NCI-H2029 treated with DMSO at 0.1 percent for 48 hours (cell line): ENCODE results near the gene ACVR2B.

ENCODE experiments used
- DNase-seq: peaks from one replicate; lab custom pipeline; 2025; lab: John Stamatoyannopoulos, UW

Gene ACVR2B

DNA sequence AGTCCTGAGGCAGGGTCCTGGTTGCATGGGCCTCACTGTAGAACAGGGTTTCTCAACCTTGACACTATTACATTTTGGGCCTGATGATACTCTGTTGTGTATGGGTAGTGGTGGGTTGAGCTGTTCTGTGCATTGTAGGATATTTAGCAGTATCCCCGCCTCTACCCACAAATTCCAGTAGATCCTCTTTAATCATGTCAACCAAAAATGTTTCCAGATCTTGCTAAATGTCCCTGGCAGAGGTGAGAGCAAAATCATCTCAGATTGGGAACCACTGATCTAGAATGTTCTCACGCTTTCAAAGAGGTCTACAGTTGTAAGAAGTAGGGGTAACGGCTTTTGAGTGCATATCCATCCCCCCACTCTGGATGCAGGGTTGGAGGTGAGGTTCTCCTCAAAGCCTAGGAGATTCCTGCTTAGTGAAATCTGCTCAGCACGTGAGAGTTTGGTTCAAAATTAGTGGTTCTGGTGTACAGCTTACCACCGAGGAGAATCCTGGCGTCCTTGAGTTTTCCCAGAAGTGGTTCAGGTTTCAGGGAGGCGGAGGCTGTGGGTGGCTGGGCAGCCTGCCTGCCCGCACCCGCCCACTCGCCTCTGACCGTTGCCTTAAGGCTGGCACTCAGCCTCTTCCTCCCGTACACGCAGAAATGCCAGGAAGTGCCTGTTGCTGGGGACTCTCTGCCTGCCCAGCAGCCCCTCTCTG, 5.3 kb downstream of the ACVR2B start:
- peak; percentile 84 for DNase-seq

DNA sequence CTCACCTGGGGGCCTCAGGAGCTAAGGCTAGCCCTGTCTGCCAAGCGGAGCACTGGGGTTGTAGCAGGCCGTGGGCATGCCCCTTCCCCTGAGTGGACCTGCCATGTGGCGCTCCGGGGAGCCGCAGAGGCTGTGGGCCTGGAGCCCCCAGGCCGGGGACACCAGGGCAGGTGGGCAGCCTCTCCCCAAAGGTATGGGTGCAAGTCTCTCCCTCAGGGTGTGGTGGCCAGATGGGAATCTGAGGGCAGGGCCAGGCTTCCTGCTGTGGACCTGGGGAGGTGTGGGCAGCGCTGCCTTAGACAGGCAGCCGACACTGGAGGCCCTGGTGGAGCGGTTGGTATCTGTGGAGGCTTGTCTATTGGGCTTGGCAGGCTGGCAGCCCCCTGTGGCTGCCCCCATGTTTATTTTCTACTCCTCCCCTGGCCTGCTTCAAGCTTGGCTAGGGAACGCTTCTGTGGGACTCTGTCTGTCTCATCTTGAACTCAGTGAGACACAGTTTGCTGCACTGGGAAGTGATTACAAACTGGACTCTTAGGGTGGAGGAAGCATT, 5.9 kb downstream of the ACVR2B start:
- DNase-seq, result no peak

GRCh38 chr3:38460377-38461270, 6.9 kb downstream of the ACVR2B start:
- no peak for DNase-seq

GRCh38 chr3:38465588-38466154, 12.0 kb downstream of the ACVR2B start:
- DNase-seq, result no peak

GRCh38 chr3:38468765-38469164, 15.1 kb downstream of the ACVR2B start:
- DNase-seq, result no peak

DNA sequence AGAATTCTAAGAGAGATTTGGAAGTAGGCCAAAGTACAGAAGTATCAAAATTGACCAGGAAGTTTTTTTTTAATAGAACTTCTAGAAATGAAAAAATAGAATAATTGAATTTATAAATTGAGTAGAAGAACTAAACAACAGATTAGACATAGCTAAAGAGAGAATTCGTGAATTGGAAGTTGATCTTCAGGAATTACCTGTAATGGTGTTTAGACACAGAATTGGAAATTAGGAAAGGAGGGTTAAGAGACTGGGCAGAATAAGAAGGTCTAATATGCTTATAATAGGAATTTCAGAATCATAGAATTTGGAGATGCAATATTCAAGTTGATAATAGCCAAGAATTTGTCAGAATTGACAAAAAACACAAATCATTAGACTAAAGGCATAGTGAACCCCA, 16.2 kb downstream of the ACVR2B start:
- no peak for DNase-seq

DNA sequence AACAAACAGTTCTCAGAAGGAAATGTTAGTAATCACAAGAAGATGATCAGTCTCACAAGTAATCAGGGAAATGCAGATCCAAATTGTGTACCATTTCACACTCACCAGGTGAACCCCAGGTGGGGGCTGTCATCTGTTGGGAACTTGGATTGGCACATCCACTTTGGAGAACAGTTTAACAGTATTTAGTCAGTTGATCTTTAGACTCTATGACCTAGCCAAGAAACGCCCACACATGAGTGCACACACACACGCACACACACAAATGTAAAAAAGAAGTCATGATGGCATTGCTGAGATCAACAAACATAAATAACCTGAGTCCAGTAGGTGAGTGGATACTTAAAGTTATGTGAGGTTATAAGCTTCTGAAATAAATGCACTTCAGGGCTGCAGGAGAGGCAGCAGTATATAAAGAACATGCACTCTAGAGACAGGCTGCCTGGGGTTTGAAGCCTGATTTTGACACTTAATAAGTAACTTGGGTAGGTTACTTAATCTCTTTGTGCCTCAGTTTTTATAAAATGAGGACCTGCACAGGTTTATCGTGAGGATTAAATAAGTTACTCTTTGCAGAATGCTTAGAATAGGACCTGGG, 17.7 kb downstream of the ACVR2B start:
- DNase-seq, result no peak

GRCh38 chr3:38472342-38472741, 18.7 kb downstream of the ACVR2B start:
- DNase-seq, result no peak

GRCh38 chr3:38473229-38473628, 19.5 kb downstream of the ACVR2B start:
- peak; percentile 58 for DNase-seq

DNA sequence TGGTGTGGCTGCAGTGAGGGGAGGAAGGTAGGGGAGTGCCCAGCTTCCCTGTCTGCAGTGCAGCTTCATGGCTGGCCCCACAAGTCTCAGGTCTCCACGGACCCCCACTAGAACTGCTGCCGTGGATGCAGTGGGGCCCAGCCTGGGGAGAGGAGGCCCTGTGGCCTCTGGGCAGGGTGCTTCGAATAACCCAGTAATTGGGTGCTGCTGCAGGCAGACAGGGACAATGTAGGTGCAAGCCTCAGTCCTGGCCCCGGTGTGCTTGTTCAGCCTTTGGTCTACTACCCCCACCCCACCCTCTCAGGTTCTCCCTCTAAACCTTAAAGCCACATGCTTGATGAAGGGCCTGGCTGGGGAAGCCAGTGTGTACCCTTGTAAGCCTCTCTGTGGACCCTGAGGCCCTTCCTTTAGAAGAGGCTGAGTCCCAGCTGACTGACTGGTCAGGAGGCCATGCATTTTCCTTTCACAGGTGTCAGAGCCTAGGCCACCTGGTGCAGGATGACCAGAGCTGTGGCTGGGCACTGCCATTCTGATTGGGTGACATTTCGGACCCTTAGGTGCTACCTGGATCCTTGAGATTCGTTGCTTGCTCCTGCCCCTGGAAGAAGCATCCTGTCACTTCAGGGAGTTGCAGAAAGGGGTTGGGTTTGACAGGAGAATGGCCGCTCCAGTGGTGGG, 21.4 kb downstream of the ACVR2B start:
- DNase-seq, result no peak

- no peak for DNase-seq
These were observed 22.0 kb downstream of the ACVR2B start for GRCh38 chr3:38475716-38476115.

DNA sequence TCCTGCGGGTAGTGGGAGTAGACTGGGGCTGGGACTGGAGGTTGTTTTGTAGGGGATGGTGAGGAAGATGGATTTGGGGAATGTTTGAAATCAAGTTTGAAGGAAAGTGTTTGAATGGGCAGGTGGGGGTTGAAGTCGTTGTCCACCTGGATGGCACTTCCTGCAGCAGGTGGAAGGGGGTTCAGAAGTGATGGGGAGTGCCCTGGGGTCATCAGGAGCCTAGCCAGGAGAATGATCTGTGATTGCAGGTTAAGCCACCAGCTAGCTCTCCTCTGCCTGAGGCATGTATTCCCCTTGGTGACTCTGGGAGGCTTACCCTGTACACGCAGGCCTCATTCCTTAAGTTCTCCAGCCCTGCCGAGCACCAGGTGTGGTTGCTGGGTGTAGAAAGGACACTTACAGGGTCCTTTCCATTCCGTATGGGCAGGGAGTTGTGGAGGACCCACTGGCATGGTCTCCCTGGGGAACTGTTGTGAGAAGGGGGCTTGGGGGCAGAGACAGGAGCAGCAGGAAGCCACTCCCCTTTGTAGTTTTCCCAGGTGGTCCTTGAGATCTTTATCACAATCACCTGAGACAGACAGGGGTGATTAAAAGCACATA, 22.6 kb downstream of the ACVR2B start:
- no peak for DNase-seq

- DNase-seq, result no peak
These were observed 23.5 kb downstream of the ACVR2B start for GRCh38 chr3:38477057-38477820.

DNA sequence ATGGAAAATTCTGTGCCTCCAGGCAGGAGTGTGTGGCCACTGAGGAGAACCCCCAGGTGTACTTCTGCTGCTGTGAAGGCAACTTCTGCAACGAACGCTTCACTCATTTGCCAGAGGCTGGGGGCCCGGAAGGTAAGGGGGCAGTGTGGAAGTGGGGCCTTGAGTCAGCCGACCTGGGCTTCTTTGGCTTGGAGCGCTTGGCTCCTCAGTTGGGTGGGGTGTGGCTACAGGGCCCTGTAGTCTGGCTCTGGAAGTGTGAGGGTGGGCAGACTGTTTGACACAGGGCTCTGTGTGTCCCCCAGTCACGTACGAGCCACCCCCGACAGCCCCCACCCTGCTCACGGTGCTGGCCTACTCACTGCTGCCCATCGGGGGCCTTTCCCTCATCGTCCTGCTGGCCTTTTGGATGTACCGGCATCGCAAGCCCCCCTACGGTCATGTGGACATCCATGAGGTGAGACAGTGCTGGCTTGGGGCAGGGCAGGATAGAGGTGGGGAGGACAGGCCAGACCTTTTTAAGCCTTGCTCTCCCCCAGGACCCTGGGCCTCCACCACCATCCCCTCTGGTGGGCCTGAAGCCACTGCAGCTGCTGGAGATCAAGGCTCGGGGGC, 24.3 kb downstream of the ACVR2B start:
- DNase-seq, result no peak

- no peak for DNase-seq
These were observed 25.2 kb downstream of the ACVR2B start for GRCh38 chr3:38478901-38479300.

DNA sequence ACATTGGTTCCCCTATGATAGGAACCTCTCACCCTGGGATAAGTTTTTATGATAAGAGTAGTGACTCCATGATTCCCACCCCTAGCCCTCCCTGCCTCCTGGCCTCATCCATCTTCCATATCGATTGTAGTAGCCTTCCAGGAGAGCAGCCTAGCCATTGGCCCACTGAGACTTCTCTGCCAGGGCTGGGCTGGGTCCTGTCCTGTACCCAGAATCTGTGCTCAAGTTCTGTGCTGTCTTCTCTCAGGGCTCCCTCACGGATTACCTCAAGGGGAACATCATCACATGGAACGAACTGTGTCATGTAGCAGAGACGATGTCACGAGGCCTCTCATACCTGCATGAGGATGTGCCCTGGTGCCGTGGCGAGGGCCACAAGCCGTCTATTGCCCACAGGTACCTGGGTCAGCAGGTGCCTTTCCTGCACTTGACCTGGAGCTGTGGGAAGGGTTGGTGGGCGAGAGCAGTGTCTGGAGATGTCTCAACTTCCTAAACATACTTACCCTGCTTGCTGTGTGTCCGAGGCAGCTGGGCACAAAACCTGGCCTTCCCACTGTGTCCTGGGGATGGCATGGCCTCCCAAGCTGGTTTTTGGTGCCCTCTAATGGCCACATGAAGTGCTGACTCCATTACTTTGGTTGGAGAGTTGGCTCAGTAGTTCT, 25.9 kb downstream of the ACVR2B start:
- DNase-seq, result peak; percentile 58

- no peak for DNase-seq
These were observed 26.4 kb downstream of the ACVR2B start for GRCh38 chr3:38480093-38480445.

DNA sequence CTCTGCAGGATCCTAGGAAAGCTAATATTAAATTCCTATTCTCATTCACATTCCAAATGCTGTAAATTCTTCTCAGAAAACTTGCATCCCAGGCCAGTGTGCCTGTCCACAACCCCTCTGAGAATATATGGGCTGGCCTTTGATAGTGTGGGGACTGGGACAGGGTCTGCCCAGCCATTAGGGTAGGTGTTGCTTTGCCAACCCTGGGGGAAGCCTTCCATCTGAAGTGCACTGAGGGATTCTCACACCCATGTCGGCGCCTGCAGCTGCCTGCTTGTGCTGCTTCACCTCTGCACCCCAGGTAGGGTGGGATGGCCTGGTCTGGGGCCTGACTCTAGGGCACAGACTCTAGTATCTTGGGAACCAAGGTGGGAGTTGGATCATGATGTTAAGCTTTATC, 27.2 kb downstream of the ACVR2B start:
- no peak for DNase-seq

DNA sequence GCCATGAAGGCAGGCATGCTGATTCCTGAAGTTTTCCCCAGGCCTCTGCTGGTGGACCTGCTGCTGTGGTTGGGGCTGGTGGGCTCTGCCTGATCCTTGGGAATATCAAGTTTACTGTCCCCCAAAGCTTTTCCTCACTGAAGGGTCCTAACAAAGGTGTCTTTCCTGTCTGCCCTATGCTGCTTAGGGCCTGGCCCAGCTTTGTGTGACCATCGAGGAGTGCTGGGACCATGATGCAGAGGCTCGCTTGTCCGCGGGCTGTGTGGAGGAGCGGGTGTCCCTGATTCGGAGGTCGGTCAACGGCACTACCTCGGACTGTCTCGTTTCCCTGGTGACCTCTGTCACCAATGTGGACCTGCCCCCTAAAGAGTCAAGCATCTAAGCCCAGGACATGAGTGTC, 29.3 kb downstream of the ACVR2B start:
- DNase-seq, result no peak

GRCh38 chr3:38487323-38487722, 33.6 kb downstream of the ACVR2B start:
- DNase-seq, result no peak
